Urothelium cell line (cell line): ENCODE data around the gene HOXC11.

Source experiments
- DNase-seq: peaks from one replicate; pipeline ENCODE4 v3.0.0; 2011; ENCODE audit warnings: low spot score, mixed read lengths
- FAIRE-seq: peaks from 2 replicates; lab custom pipeline; 2011; peaks lifted over from hg19 to GRCh38; lab: Jason Lieb, UNC

HOXC11 gene

GRCh38 chr12:53983568-53983949 is 10.6 kb downstream of the HOXC11 start:
- FAIRE-seq (no peak), DNase-seq (no peak)

GRCh38 chr12:53983950-53984572 is 11.1 kb downstream of the HOXC11 start:
- DNase-seq (no peak), FAIRE-seq (no peak)

- FAIRE-seq (peak; percentile 92), DNase-seq (peak; percentile 92)
Observed at GRCh38 chr12:53984901-53985691, 12.2 kb downstream of the HOXC11 start, which contains the start of gene HOXC10. TSS of gene HOXC10 (plus strand) at chr12:53985146. CDS start at chr12:53985260, 114 bp downstream.

- FAIRE-seq (no peak), DNase-seq (no peak)
Observed at GRCh38 chr12:53985692-53985993, 12.7 kb downstream of the HOXC11 start.

- FAIRE-seq (no peak), DNase-seq (no peak)
Observed at GRCh38 chr12:53985994-53986685, 13.2 kb downstream of the HOXC11 start.

GRCh38 chr12:53986686-53987483 is 14.0 kb downstream of the HOXC11 start:
- no peak for FAIRE-seq
- no peak for DNase-seq

GRCh38 chr12:53987787-53988230 is 14.9 kb downstream of the HOXC11 start:
- DNase-seq (no peak), FAIRE-seq (no peak)

GRCh38 chr12:53988541-53989226 is 15.8 kb downstream of the HOXC11 start:
- FAIRE-seq (no peak), DNase-seq (no peak)

- FAIRE-seq (peak; percentile 13), DNase-seq (peak; percentile 47)
Observed at GRCh38 chr12:53989227-53990113, 16.5 kb downstream of the HOXC11 start.

GRCh38 chr12:53990311-53991076 is 17.6 kb downstream of the HOXC11 start:
- FAIRE-seq (no peak), DNase-seq (no peak)

GRCh38 chr12:53991077-53991460 is 18.1 kb downstream of the HOXC11 start:
- DNase-seq (no peak), FAIRE-seq (no peak)

GRCh38 chr12:53992377-53992889 is 19.5 kb downstream of the HOXC11 start:
- DNase-seq (no peak), FAIRE-seq (no peak)

GRCh38 chr12:53993162-53994008 is 20.5 kb downstream of the HOXC11 start:
- FAIRE-seq (no peak), DNase-seq (no peak)

- DNase-seq = no peak
- FAIRE-seq = no peak
Observed at GRCh38 chr12:53994009-53994263, 21.0 kb downstream of the HOXC11 start.

GRCh38 chr12:53994264-53995001 is 21.5 kb downstream of the HOXC11 start:
- DNase-seq (peak; percentile 44), FAIRE-seq (no peak)

GRCh38 chr12:53995002-53995377 is 22.1 kb downstream of the HOXC11 start:
- no peak for DNase-seq
- FAIRE-seq = no peak
